HAP-1 (cell line): Measurements from ENCODE around the gene CFTR.

Source experiments
- DNase-seq, 2 experiments: peaks; one replicate each; pipeline ENCODE4 v3.0.0-alpha.2; 2016 to 2020; ENCODE audit warnings: low spot score in 2 of 2
- H3K27me3 ChIP-seq: fragments of 250-450 bp; sonication (Bioruptor Pico); 2 replicates; pipeline ENCODE4 v1.5.1; 2020; ENCODE audit warnings: low read depth, mild to moderate bottlenecking, moderate library complexity
- H3K36me3 ChIP-seq: fragments of 250-450 bp; sonication (Bioruptor Pico); replicated peaks from 2 replicates; pipeline ENCODE4 v1.5.1; 2020; ENCODE audit warnings: mild to moderate bottlenecking
- H3K4me1 ChIP-seq: fragments of 250-450 bp; sonication (Bioruptor Pico); 2 replicates; pipeline ENCODE4 v1.5.1; 2020; ENCODE audit warnings: mild to moderate bottlenecking
- H3K4me3 ChIP-seq: fragments of 250-450 bp; sonication (Bioruptor Pico); 2 replicates; pipeline ENCODE4 v1.5.1; 2020; ENCODE audit warnings: mild to moderate bottlenecking, moderate library complexity
- H3K9me3 ChIP-seq: fragments of 250-450 bp; sonication (Bioruptor Pico); 2 replicates; pipeline ENCODE4 v1.5.1; 2020; ENCODE audit warnings: mild to moderate bottlenecking, moderate library complexity
- in situ Hi-C: fragments of 300-500 bp; cut with MboI; formaldehyde crosslinking; loops from 3 replicates; pipeline ENCODE4 v1.14.3; 2020; ENCODE audit warnings: low sequenced_read_pairs, inconsistent platforms, mixed read lengths

The CFTR gene

DNA sequence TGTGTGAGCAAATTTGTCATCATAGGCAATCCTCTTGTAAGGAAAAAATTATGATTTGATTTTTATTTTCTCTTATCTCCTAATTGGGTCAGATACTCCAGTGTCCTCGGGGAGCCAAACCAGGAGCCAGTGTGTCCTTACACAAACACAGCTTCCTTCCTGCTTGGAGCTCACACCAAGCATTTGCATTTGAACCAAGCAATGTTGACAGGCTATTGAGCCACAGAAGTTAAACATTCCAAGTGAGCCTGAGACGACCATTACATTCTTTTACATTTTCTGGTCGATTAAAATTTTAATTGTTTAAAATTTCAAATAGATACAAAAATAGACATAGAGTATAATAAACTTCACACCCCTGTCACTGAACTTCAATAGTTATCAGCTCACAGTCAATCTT lies 194.8 kb downstream of the CFTR start:
- in situ Hi-C loops: no loop called here
- Histone ChIP-seq H3K4me3 (no peak overlapping the region), H3K27me3 (peaks cover 30% of the 10 kb centered on the region), H3K36me3 (no peaks in the 10 kb centered on the region), H3K4me1 (no peaks in the 10 kb centered on the region), H3K9me3 (no peaks in the 10 kb centered on the region)
- DNase-seq: no peak

DNA sequence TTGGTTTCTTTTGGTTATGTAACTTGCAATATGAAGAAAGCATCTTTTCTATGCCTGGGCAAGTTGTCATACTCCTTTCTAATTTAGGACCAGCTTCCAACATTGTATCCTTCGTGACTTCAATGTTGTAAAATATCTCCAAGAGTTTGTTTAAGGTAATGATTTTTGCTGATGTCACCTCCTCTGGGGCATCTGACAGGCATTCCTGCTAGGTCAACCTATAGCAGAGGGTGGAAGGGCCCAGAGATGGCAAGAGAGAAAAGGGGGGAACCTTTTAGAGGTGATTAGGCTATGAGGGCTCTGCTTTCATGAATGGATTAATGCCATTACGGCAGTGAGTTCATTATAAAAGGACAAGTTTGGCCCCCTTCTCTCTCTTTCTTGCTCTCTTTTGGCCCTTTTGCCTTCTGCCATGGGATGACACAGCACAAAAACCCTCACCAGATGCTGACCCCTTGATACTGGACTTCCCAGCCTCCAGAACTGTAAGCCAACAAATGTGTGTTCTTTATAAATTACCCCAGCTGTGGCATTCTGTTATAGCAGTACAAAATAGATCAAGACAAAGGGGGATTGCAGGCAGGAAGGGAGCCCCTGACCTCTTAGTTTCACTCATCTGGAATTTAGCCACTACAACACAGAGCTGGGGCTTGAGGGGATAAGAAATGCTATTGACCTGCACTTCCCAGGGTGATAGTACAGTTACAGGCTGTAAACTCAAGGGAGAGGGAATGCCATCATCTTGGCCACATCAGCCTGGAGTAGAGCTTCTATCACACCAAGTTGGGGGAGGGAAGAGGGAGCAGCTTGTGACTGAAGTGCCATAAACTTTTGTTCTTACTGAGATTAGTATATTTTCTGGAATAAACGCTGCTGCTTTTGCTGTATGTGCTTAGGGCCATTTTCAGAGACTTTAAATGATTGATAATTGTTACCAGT lies 195.9 kb downstream of the CFTR start:
- H3K4me1 ChIP-seq: no peaks in the 10 kb centered on the region

GRCh38 chr7:117679120-117679519 lies 199.3 kb downstream of the CFTR start:
- peaks cover 38% of the 10 kb centered on the region for H3K27me3 ChIP-seq
- no peaks in the 10 kb centered on the region for H3K4me1 ChIP-seq
- no peak overlapping the region for H3K4me3 ChIP-seq
- DNase-seq: no peak
- H3K9me3 ChIP-seq: no peaks in the 10 kb centered on the region
- H3K36me3 ChIP-seq: no peaks in the 10 kb centered on the region
- in situ Hi-C loops: no loop called here

More for the DNA sequence above, 195.9 kb downstream of the CFTR start:
- Histone ChIP-seq H3K36me3 (no peaks in the 10 kb centered on the region), H3K4me3 (no peak overlapping the region), H3K9me3 (no peaks in the 10 kb centered on the region), H3K27me3 (peaks cover 32% of the 10 kb centered on the region)
- no peak for DNase-seq
- in situ Hi-C loops: no loop called here

GRCh38 chr7:117682681-117683385 lies 203.0 kb downstream of the CFTR start:
- no peak for DNase-seq
- peaks cover 24% of the 10 kb centered on the region for H3K27me3 ChIP-seq
- H3K36me3 ChIP-seq: no peaks in the 10 kb centered on the region
- H3K9me3 ChIP-seq: no peaks in the 10 kb centered on the region
- in situ Hi-C loops: no loop called here
- H3K4me3 ChIP-seq: no peak overlapping the region
- no peaks in the 10 kb centered on the region for H3K4me1 ChIP-seq

- no peaks in the 10 kb centered on the region for H3K36me3 ChIP-seq
- peaks cover 18% of the 10 kb centered on the region for H3K27me3 ChIP-seq
- in situ Hi-C loops: no loop called here
- H3K4me1 ChIP-seq: no peaks in the 10 kb centered on the region
- H3K4me3 ChIP-seq: no peak overlapping the region
- DNase-seq: no peak
- H3K9me3 ChIP-seq: no peaks in the 10 kb centered on the region
Observed at GRCh38 chr7:117683430-117684175, 203.8 kb downstream of the CFTR start.

- in situ Hi-C loops: no loop called here
- H3K9me3 ChIP-seq: no peaks in the 10 kb centered on the region
- H3K4me3 ChIP-seq: no peak overlapping the region
- H3K27me3 ChIP-seq: peaks cover 10% of the 10 kb centered on the region
- H3K36me3 ChIP-seq: no peaks in the 10 kb centered on the region
- no peak for DNase-seq
- H3K4me1 ChIP-seq: no peaks in the 10 kb centered on the region
Observed at GRCh38 chr7:117685795-117686194, 206.0 kb downstream of the CFTR start.

DNA sequence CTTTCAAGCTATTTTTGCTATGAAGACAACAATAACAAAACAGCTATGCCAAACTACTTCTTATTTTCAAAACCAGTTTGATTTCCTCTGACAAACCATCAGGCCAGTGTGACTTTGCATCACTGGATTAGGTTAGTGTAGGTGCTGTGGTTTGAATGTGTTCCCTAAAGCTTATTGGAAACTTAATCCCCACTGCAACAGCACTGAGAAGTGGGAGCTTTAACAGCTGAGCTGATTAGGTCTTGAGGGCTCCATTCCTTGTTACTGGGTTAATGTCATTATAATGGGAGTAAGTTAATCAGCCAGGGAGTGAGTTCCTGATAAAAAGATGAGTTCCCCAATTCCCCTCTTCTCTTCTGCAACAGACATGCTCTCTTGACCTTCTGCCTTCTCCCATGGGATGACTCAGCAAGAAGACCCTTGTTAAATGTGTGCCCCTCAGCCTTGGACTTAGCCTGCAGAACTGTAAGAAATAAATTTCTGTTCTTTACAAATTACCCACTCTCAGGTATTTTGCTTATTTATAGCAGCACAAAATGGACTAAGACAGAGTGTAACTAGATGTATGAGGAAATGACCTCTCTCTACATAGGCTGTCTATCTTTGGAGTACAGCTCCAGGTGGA lies 206.6 kb downstream of the CFTR start:
- H3K36me3 ChIP-seq: no peaks in the 10 kb centered on the region
- in situ Hi-C loops: no loop called here
- no peaks in the 10 kb centered on the region for H3K4me1 ChIP-seq
- no peak overlapping the region for H3K4me3 ChIP-seq
- no peaks in the 10 kb centered on the region for H3K9me3 ChIP-seq
- H3K27me3 ChIP-seq: peaks cover 10% of the 10 kb centered on the region
- no peak for DNase-seq

DNA sequence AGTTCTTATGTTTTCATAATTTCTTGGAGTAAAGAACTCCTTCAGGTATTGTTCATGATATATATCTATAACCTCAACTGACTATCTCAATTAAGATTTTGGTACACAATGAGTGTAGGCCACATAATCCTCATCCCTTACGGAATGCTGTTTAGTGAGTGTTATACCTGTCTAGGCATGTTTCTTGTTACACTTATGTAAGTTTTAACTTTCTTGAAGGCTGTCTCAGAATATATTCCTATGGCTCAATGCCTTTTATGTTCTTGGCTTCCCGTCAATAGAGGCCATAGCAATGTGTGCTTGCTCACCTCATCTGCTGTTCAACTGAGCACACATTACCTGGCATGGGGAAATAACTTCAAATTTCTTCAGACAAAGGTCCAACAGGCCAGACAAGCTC lies 208.3 kb downstream of the CFTR start:
- in situ Hi-C loops: no loop called here
- no peaks in the 10 kb centered on the region for H3K36me3 ChIP-seq
- H3K4me1 ChIP-seq: no peaks in the 10 kb centered on the region
- H3K4me3 ChIP-seq: no peak overlapping the region
- no peaks in the 10 kb centered on the region for H3K9me3 ChIP-seq
- DNase-seq: no peak
- H3K27me3 ChIP-seq: peaks cover 8% of the 10 kb centered on the region

DNA sequence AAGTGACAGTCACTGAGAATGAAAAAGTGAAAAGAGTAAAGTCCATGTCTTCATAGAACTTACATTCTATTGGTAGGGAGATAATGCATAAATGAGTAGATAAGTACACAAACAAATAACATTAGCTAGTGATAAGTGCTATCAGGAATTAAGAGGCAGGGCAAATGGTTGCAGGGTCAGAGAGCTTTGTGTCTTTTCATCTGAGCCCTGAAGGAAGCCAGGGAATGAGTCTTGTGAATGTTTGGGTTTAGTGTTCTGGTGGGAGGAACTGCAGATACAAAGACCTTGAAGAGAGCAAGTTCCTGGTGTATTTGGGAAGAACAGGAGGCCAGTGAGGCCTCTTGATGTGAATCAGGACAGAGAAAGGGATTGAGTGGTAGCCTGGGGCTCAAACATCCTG lies 209.6 kb downstream of the CFTR start:
- Histone ChIP-seq H3K4me1 (no peaks in the 10 kb centered on the region), H3K36me3 (no peaks in the 10 kb centered on the region), H3K27me3 (peaks cover under 1% of the 10 kb centered on the region; the same call in 1 of the 2 replicates), H3K9me3 (no peaks in the 10 kb centered on the region), H3K4me3 (no peak overlapping the region)
- in situ Hi-C loops: no loop called here
- no peak for DNase-seq

GRCh38 chr7:117690147-117690546 lies 210.3 kb downstream of the CFTR start:
- no peak overlapping the region for H3K4me3 ChIP-seq
- in situ Hi-C loops: no loop called here

GRCh38 chr7:117692338-117692737 lies 212.5 kb downstream of the CFTR start:
- DNase-seq: no peak
- no peaks in the 10 kb centered on the region for H3K36me3 ChIP-seq
- H3K4me1 ChIP-seq: no peaks in the 10 kb centered on the region

More at GRCh38 chr7:117690147-117690546, 210.3 kb downstream of the CFTR start:
- H3K27me3 ChIP-seq: no peaks in the 10 kb centered on the region
- no peaks in the 10 kb centered on the region for H3K4me1 ChIP-seq
- no peaks in the 10 kb centered on the region for H3K9me3 ChIP-seq
- DNase-seq: no peak
- no peaks in the 10 kb centered on the region for H3K36me3 ChIP-seq

DNA sequence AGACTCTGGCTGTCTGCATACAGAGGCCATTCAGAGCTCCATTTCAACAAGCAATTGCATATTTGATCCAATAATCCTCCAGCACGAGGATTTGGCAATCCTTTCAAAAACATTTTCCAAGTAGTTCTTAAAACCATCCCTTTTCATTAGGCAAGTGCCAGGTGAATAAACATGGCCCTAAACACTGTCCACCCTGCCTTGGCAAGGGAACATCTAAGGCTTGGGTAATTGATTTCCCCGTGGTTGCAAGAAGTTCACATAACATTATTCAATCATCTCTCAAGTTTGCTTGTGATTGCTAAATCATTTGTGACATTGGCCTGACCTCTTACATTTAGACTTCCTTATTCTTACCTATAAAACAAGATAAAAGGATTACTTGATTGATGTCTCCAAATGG lies 218.2 kb downstream of the CFTR start:
- in situ Hi-C loops: no loop called here
- Histone ChIP-seq H3K4me1 (no peaks in the 10 kb centered on the region), H3K4me3 (no peak overlapping the region), H3K36me3 (no peaks in the 10 kb centered on the region), H3K9me3 (no peaks in the 10 kb centered on the region), H3K27me3 (no peaks in the 10 kb centered on the region)
- DNase-seq: no peak

More at GRCh38 chr7:117692338-117692737, 212.5 kb downstream of the CFTR start:
- no peaks in the 10 kb centered on the region for H3K9me3 ChIP-seq
- in situ Hi-C loops: no loop called here
- H3K27me3 ChIP-seq: no peaks in the 10 kb centered on the region
- H3K4me3 ChIP-seq: no peak overlapping the region

- no peak for DNase-seq
- H3K9me3 ChIP-seq: no peaks in the 10 kb centered on the region
- no peak overlapping the region for H3K4me3 ChIP-seq
- H3K27me3 ChIP-seq: no peaks in the 10 kb centered on the region
- H3K36me3 ChIP-seq: no peaks in the 10 kb centered on the region
- H3K4me1 ChIP-seq: no peaks in the 10 kb centered on the region
- in situ Hi-C loops: no loop called here
Observed at GRCh38 chr7:117704063-117704462, 224.2 kb downstream of the CFTR start.
